Astrocyte (in vitro differentiated cells and primary cell): ENCODE measurements around the gene MATR3. TPM values are rescaled to one million over a fixed set of nuclear protein-coding genes. Genes with fewer than 3 reads are reported as not detected.

ENCODE experiments used
- DNase-seq: peaks from one replicate; pipeline ENCODE4 v3.0.0-alpha.2; 2010; ENCODE audit warnings: low read depth
- FAIRE-seq: peaks from 2 replicates; lab custom pipeline; 2011; peaks lifted over from hg19 to GRCh38; lab: Jason Lieb, UNC
- H2AFZ ChIP-seq: 2 replicates; pipeline ENCODE4 v1.6.0; 2012; ENCODE audit warnings: low read depth, low read length, inconsistent platforms
- H3K27ac ChIP-seq: 2 replicates; pipeline ENCODE4 v1.5.1; 2011; ENCODE audit warnings: low read depth, low read length, inconsistent platforms
- H3K27me3 ChIP-seq: 2 replicates; pipeline ENCODE4 v1.6.0; 2011; ENCODE audit warnings: low read length, inconsistent platforms; ENCODE audit not compliant: insufficient read depth
- H3K36me3 ChIP-seq: 2 replicates; pipeline ENCODE4 v1.5.1; 2011; ENCODE audit warnings: low read length, inconsistent platforms; ENCODE audit not compliant: insufficient read depth
- H3K4me1 ChIP-seq: 2 replicates; pipeline ENCODE4 v1.5.1; 2011; ENCODE audit warnings: low read length, inconsistent platforms; ENCODE audit not compliant: insufficient read depth
- H3K4me2 ChIP-seq: 2 replicates; pipeline ENCODE4 v1.6.0; 2012; ENCODE audit warnings: low read length, inconsistent platforms
- H3K4me3 ChIP-seq: 2 replicates; pipeline ENCODE4 v1.5.1; 2011; ENCODE audit warnings: low read depth, mild to moderate bottlenecking, low read length, inconsistent platforms; ENCODE audit not compliant: insufficient read depth
- H3K79me2 ChIP-seq: 2 replicates; pipeline ENCODE4 v1.6.0; 2012; ENCODE audit warnings: mild to moderate bottlenecking, low read length, inconsistent platforms; ENCODE audit not compliant: insufficient read depth
- H3K9ac ChIP-seq: 2 replicates; pipeline ENCODE4 v1.6.0; 2012; ENCODE audit warnings: mild to moderate bottlenecking, low read length, inconsistent platforms
- H3K9me3 ChIP-seq: 2 replicates; pipeline ENCODE4 v1.5.1; 2012; ENCODE audit warnings: low read depth, mild to moderate bottlenecking, low read length, inconsistent platforms; ENCODE audit not compliant: insufficient read depth
- H4K20me1 ChIP-seq: 2 replicates; pipeline ENCODE4 v1.6.0; 2012; ENCODE audit warnings: low read length, inconsistent platforms; ENCODE audit not compliant: insufficient read depth
- H3K27ac Mint-ChIP-seq: one replicate; pipeline ENCODE4 v1.8.0; 2021; ENCODE audit warnings: mild to moderate bottlenecking, mixed read lengths; ENCODE audit not compliant: unreplicated experiment
- H3K27me3 Mint-ChIP-seq: one replicate; pipeline ENCODE4 v1.8.0; 2021; ENCODE audit warnings: low read depth, mixed read lengths; ENCODE audit not compliant: unreplicated experiment
- H3K36me3 Mint-ChIP-seq: one replicate; pipeline ENCODE4 v1.8.0; 2021; ENCODE audit warnings: low read depth, mixed read lengths; ENCODE audit not compliant: unreplicated experiment
- H3K4me1 Mint-ChIP-seq: one replicate; pipeline ENCODE4 v1.8.0; 2021; ENCODE audit warnings: low read depth, mixed read lengths; ENCODE audit not compliant: unreplicated experiment
- H3K4me3 Mint-ChIP-seq: one replicate; pipeline ENCODE4 v1.8.0; 2021; ENCODE audit warnings: mild to moderate bottlenecking, moderate library complexity, mixed read lengths; ENCODE audit not compliant: unreplicated experiment
- H3K9me3 Mint-ChIP-seq: one replicate; pipeline ENCODE4 v1.8.0; 2021; ENCODE audit warnings: mild to moderate bottlenecking, mixed read lengths; ENCODE audit not compliant: unreplicated experiment
- EZH2 ChIP-seq: IDR thresholded peaks from 2 replicates; pipeline ENCODE4 v1.6.1; 2012; ENCODE audit warnings: mild to moderate bottlenecking, low read length, inconsistent platforms; ENCODE audit not compliant: insufficient read depth
- total RNA-seq: library from RNA; stranded (reverse); gene quantifications from 2 replicates; pipeline ENCODE4 v1.2.1, GENCODE V29; 2021
- TF ChIP-seq, protein P1 (sequence below): IDR thresholded peaks from 2 replicates; pipeline ENCODE4 v1.5.1; 2011; ENCODE audit warnings: low read depth, mild to moderate bottlenecking, inconsistent platforms, low read length, moderate library complexity; ENCODE audit not compliant: insufficient read depth

The MATR3 gene
- total RNA-seq, 1 donor from 2014 or later: 126 TPM

DNA sequence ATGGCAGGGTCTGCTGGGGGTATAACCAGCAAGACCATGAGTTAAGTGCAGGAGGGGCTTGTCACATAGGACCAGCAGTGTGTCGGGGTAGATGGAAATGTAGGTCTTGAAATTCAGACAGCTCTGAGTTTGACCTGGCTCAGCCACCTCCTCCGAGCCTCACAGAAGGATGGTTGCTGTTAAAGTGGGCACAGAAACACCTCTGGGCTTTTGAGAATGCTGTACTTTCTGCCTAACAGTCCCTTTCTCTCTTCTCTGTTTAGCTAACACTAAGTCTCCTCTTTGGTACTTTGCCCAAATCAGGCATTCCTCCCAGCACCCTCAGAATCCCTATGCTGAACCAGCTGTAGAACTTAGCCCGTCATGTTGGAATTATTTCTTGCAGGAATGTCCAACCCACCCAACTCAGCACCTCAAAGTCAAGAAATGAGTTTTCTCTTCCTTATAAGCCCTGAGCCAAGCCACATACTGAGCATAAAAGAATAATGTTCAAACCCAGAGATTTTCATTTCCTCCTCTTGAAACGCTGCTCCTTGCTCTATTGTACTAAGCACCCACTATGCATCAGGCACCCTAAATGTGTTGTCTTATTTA lies 41.7 kb upstream of the MATR3 start:
- H3K36me3 Mint-ChIP-seq: no peaks in the 10 kb centered on the region
- H3K4me1 Mint-ChIP-seq: peaks cover 6% of the 10 kb centered on the region
- Histone ChIP-seq H3K27me3 (no peaks in the 10 kb centered on the region), H3K27ac (no peak overlapping the region), H3K36me3 (no peaks in the 10 kb centered on the region), H3K9ac (no peak overlapping the region), H3K79me2 (no peaks in the 10 kb centered on the region), H2AFZ (no peak overlapping the region), H3K9me3 (no peaks in the 10 kb centered on the region), H4K20me1 (no peaks in the 10 kb centered on the region), H3K4me1 (no peaks in the 10 kb centered on the region), H3K4me2 (no peak overlapping the region), H3K4me3 (no peak overlapping the region)
- DNase-seq (peak; percentile 45), FAIRE-seq (no peak)
- H3K27me3 Mint-ChIP-seq: no peaks in the 10 kb centered on the region
- H3K9me3 Mint-ChIP-seq: peaks cover 2% of the 10 kb centered on the region
- H3K27ac Mint-ChIP-seq: no peak overlapping the region
- no peak for TF ChIP-seq EZH2
- TF ChIP-seq, protein P1, sequence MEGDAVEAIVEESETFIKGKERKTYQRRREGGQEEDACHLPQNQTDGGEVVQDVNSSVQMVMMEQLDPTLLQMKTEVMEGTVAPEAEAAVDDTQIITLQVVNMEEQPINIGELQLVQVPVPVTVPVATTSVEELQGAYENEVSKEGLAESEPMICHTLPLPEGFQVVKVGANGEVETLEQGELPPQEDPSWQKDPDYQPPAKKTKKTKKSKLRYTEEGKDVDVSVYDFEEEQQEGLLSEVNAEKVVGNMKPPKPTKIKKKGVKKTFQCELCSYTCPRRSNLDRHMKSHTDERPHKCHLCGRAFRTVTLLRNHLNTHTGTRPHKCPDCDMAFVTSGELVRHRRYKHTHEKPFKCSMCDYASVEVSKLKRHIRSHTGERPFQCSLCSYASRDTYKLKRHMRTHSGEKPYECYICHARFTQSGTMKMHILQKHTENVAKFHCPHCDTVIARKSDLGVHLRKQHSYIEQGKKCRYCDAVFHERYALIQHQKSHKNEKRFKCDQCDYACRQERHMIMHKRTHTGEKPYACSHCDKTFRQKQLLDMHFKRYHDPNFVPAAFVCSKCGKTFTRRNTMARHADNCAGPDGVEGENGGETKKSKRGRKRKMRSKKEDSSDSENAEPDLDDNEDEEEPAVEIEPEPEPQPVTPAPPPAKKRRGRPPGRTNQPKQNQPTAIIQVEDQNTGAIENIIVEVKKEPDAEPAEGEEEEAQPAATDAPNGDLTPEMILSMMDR: no peak
- H3K4me3 Mint-ChIP-seq: peak overlapping the region; percentile 34

DNA sequence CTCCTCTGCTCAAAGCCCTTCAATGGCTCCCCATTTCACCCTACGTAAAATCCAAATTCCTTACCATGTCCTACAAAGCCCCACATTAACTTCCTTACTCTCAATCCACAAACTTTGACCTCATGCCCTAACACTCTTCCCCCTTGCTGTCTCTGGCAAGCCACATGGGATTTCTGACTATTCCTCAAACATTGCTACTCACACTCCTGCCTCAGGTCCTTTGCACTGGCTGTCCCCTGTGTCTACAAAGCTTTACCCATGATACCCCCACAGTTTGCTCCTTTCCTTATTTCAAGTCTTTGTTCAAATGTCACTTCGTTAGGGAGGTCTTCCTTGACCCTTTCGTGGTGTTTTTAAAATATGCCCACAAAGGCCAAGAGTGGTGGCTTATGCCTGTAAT lies 40.4 kb upstream of the MATR3 start:
- Histone ChIP-seq H3K9me3 (no peaks in the 10 kb centered on the region), H3K4me3 (no peak overlapping the region), H4K20me1 (no peaks in the 10 kb centered on the region), H3K27me3 (no peaks in the 10 kb centered on the region), H3K79me2 (no peaks in the 10 kb centered on the region), H3K4me1 (no peaks in the 10 kb centered on the region), H3K27ac (no peak overlapping the region), H3K4me2 (no peak overlapping the region), H3K9ac (no peak overlapping the region), H2AFZ (no peak overlapping the region), H3K36me3 (no peaks in the 10 kb centered on the region)
- no peak for DNase-seq
- peaks cover 4% of the 10 kb centered on the region for H3K4me1 Mint-ChIP-seq
- H3K36me3 Mint-ChIP-seq: no peaks in the 10 kb centered on the region
- TF ChIP-seq EZH2: no peak
- TF ChIP-seq, protein P1: no peak
- peaks cover under 1% of the 10 kb centered on the region for H3K27me3 Mint-ChIP-seq
- peaks cover under 1% of the 10 kb centered on the region for H3K9me3 Mint-ChIP-seq
- no peak for FAIRE-seq
- H3K4me3 Mint-ChIP-seq: no peak overlapping the region
- no peak overlapping the region for H3K27ac Mint-ChIP-seq

DNA sequence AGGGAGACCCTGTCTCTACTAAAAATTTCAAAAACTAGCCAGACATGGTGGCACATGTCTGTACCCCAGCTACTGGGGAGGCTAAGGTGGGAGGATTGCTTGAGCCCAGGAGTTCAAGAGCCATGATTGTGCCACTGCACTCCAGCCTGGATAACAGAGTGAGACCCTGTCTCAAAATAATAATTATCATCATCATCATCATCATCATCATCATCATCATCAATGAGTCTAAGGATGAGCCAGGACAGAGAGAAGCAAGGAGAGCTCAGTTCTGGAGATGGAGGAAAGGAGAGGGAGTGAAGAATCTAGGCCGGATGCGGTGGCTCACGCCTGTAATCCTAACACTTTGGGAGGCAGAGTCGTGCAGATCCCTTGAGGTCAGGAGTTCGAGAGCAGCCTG lies 36.7 kb upstream of the MATR3 start:
- FAIRE-seq (no peak), DNase-seq (no peak)
- H3K4me2 ChIP-seq: no peak overlapping the region
- no peaks in the 10 kb centered on the region for H4K20me1 ChIP-seq
- no peak overlapping the region for H2AFZ ChIP-seq
- H3K4me3 Mint-ChIP-seq: no peak overlapping the region
- H3K9me3 ChIP-seq: no peaks in the 10 kb centered on the region
- no peaks in the 10 kb centered on the region for H3K9me3 Mint-ChIP-seq
- H3K27ac ChIP-seq: no peak overlapping the region
- peaks cover 11% of the 10 kb centered on the region for H3K27me3 Mint-ChIP-seq
- H3K36me3 ChIP-seq: no peaks in the 10 kb centered on the region
- H3K27ac Mint-ChIP-seq: no peak overlapping the region
- H3K79me2 ChIP-seq: no peaks in the 10 kb centered on the region
- H3K4me3 ChIP-seq: no peak overlapping the region
- H3K27me3 ChIP-seq: no peaks in the 10 kb centered on the region
- no peaks in the 10 kb centered on the region for H3K4me1 ChIP-seq
- H3K36me3 Mint-ChIP-seq: no peaks in the 10 kb centered on the region
- TF ChIP-seq, protein P1: no peak
- TF ChIP-seq EZH2: no peak
- no peak overlapping the region for H3K9ac ChIP-seq
- peaks cover 6% of the 10 kb centered on the region for H3K4me1 Mint-ChIP-seq
